HepG2 (cell line): ENCODE results near the gene STRIT1. TPM values are rescaled to one million over a fixed set of nuclear protein-coding genes. Genes with fewer than 3 reads are reported as not detected.

Experiments used
- BCL6 ChIP-seq: IDR thresholded peaks from 2 replicates; pipeline ENCODE4 v1.6.1; 2016; ENCODE audit warnings: missing genetic modification reagents, missing compliant biosample characterization
- CEBPB ChIP-seq: IDR thresholded peaks from 2 replicates; pipeline ENCODE4 v1.6.1; 2011; ENCODE audit warnings: low read depth, low read length, improper control_type of control experiment, borderline replicate concordance
- CEBPG ChIP-seq: IDR thresholded peaks from 2 replicates; pipeline ENCODE4 v1.6.1; 2016
- EP300 ChIP-seq, 3 experiments: sonication (generic) in 1 of 3; formaldehyde crosslinking in 1 of 3; IDR thresholded peaks; 2 replicates each; pipeline versions ENCODE4 v1.5.1 to v1.6.1; 2011 to 2020; ENCODE audit warnings: low read depth in 2 of 3, low read length in 2 of 3, borderline replicate concordance in 1 of 3, improper control_type of control experiment in 1 of 3, mild to moderate bottlenecking in 1 of 3, missing genetic modification reagents in 1 of 3, moderate library complexity in 1 of 3
- FOXA3 ChIP-seq: IDR thresholded peaks from 2 replicates; pipeline ENCODE4 v1.6.1; 2016; ENCODE audit warnings: missing genetic modification reagents, missing compliant biosample characterization
- GATAD2A ChIP-seq: IDR thresholded peaks from 2 replicates; pipeline ENCODE4 v1.6.1; 2016
- HMG20A ChIP-seq: IDR thresholded peaks from 2 replicates; pipeline ENCODE4 v1.6.1; 2016; ENCODE audit warnings: borderline replicate concordance
- HOXA5 ChIP-seq: sonication (generic); formaldehyde crosslinking; IDR thresholded peaks from 2 replicates; pipeline ENCODE4 v1.4.0; 2020; ENCODE audit warnings: missing genetic modification reagents
- IKZF1 ChIP-seq: fragments of 450-650 bp; IDR thresholded peaks from 2 replicates; pipeline ENCODE4 v1.7.1; 2016
- ISL2 ChIP-seq: sonication (generic); formaldehyde crosslinking; IDR thresholded peaks from 2 replicates; pipeline ENCODE4 v1.5.0; 2020; ENCODE audit warnings: missing genetic modification reagents
- MED13 ChIP-seq: sonication (generic); formaldehyde crosslinking; IDR thresholded peaks from 2 replicates; pipeline ENCODE4 v1.5.0; 2020; ENCODE audit warnings: missing genetic modification reagents
- NCOA2 ChIP-seq: sonication (generic); formaldehyde crosslinking; IDR thresholded peaks from 2 replicates; pipeline ENCODE4 v1.8.0; 2022; ENCODE audit warnings: inconsistent platforms
- PPARG ChIP-seq: conservative IDR thresholded peaks from 2 replicates; pipeline ENCODE4 v1.6.1; 2016; ENCODE audit warnings: missing biosample characterization, missing genetic modification reagents
- RCOR2 ChIP-seq: IDR thresholded peaks from 2 replicates; pipeline ENCODE4 v1.6.1; 2016; ENCODE audit warnings: missing biosample characterization, missing genetic modification reagents
- RXRB ChIP-seq: IDR thresholded peaks from 2 replicates; pipeline ENCODE4 v1.6.1; 2016; ENCODE audit warnings: borderline replicate concordance, missing genetic modification reagents, missing compliant biosample characterization
- SAP130 ChIP-seq: IDR thresholded peaks from 2 replicates; pipeline ENCODE4 v1.6.1; 2016; ENCODE audit warnings: low read depth
- SOX13 ChIP-seq, 3 experiments: fragments of 450-650 bp in 1 of 3; sonication (generic) in 1 of 3; formaldehyde crosslinking in 1 of 3; IDR thresholded peaks in 2 of 3; conservative IDR thresholded peaks in 1 of 3; 2 replicates each; pipeline versions ENCODE4 v1.5.0 to v1.6.1; 2016 to 2020; ENCODE audit warnings: antibody characterized with exemption in 1 of 3, mild to moderate bottlenecking in 1 of 3, missing compliant biosample characterization in 1 of 3, missing genetic modification reagents in 1 of 3, moderate library complexity in 1 of 3
- SP2 ChIP-seq: sonication (generic); formaldehyde crosslinking; IDR thresholded peaks from 2 replicates; pipeline ENCODE4 v1.5.1; 2020; ENCODE audit warnings: mild to moderate bottlenecking, missing genetic modification reagents
- ZBTB3 ChIP-seq: sonication (generic); formaldehyde crosslinking; IDR thresholded peaks from 2 replicates; pipeline ENCODE4 v1.4.0; 2020; ENCODE audit warnings: low read depth, mild to moderate bottlenecking, moderate library complexity, missing genetic modification reagents, borderline replicate concordance
- ZNF24 ChIP-seq: fragments of 450-650 bp; IDR thresholded peaks from 2 replicates; pipeline ENCODE4 v1.6.1; 2017; ENCODE audit warnings: antibody characterized with exemption, mild to moderate bottlenecking
- ZNF563 ChIP-seq: sonication (generic); formaldehyde crosslinking; IDR thresholded peaks from 2 replicates; pipeline ENCODE4 v1.8.0; 2022; ENCODE audit warnings: mild to moderate bottlenecking, moderate library complexity, missing genetic modification reagents
- ZNF644 ChIP-seq: IDR thresholded peaks from 2 replicates; pipeline ENCODE4 v1.6.1; 2016; ENCODE audit warnings: low read depth
- ZSCAN31 ChIP-seq: sonication (generic); formaldehyde crosslinking; IDR thresholded peaks from 2 replicates; pipeline ENCODE4 v1.5.0; 2020; ENCODE audit warnings: low read depth, mild to moderate bottlenecking, missing genetic modification reagents
- polyA plus RNA-seq, 8 experiments: library from polyadenylated mRNA; depleted of rRNA in 3 of 8; stranded (reverse) in 7 of 8; unstranded in 1 of 8; fragments of >200 nt; fragmentation: Illumina TruSeq in 4 of 8; extraction: Trizol in 4 of 8; gene quantifications; 2 replicates each; pipeline versions ENCODE4 v1.2.1 to v1.2.3, GENCODE V29; 2011 to 2016; ENCODE audit warnings: low read depth in 4 of 8, missing spikeins in 1 of 8, mixed read lengths in 1 of 8; ENCODE audit not compliant: insufficient read depth in 1 of 8
- total RNA-seq, 5 experiments: library from RNA; depleted of rRNA; stranded (reverse); fragments of >200 nt; fragmentation: Illumina TruSeq; extraction: Trizol; gene quantifications; 2 replicates each; pipeline ENCODE4 v1.2.3, GENCODE V29; 2016; ENCODE audit warnings: low read depth in 1 of 5

The STRIT1 gene
- total and polyA plus RNA-seq, 2 of the 13 experiments (the other 11 are each of a cell fraction or from before 2014, with no cell fraction given) = not detected

GRCh38 chr3:155292133-155292532, 1.4 kb downstream of the STRIT1 start (continued):
- no peak for TF ChIP-seq SOX13 (IDR thresholded peaks at IDR 0.05)
- peak in 1 of 2 experiments; percentile 74; a peak in 2 of 4 replicates for TF ChIP-seq SOX13 (CRISPR knock-in tag; conservative IDR thresholded peaks at IDR 0.05 in 1 of 2, IDR thresholded peaks at IDR 0.05 in 1 of 2)
- TF ChIP-seq MED13 = no peak
- 0 out of 2 replicates have a peak, but pooled peaks have one; percentile 31 for TF ChIP-seq RCOR2 (CRISPR knock-in tag)
- TF ChIP-seq BCL6 (CRISPR knock-in tag) = peak; percentile 74
- no peak for TF ChIP-seq IKZF1
- no peak for TF ChIP-seq ZNF24
- TF ChIP-seq HOXA5 (CRISPR knock-in tag) = no peak
- TF ChIP-seq FOXA3 = peak; percentile 72
- TF ChIP-seq HMG20A (CRISPR knock-in tag) = peak; percentile 78; the same call in 1 of the 2 replicates
- no peak for TF ChIP-seq ZSCAN31 (CRISPR knock-in tag)
- peak; percentile 98 for TF ChIP-seq PPARG
- 0 out of 2 replicates have a peak, but pooled peaks have one; percentile 14 for TF ChIP-seq SAP130
- TF ChIP-seq RXRB (CRISPR knock-in tag) = peak; percentile 67
- peak; percentile 53; the same call in 1 of the 2 replicates for TF ChIP-seq NCOA2
- peak in 1 of 2 experiments; percentile 67; a peak in 2 of 4 replicates for TF ChIP-seq EP300 (IDR thresholded peaks at IDR 0.05; ENCODE audit: low read depth in 2 of 2, low read length in 2 of 2)
- no peak for TF ChIP-seq EP300 (CRISPR knock-in tag; IDR thresholded peaks at IDR 0.05; ENCODE audit: borderline replicate concordance)
- TF ChIP-seq GATAD2A = peak; percentile 75
- TF ChIP-seq CEBPG = peak; percentile 81
- TF ChIP-seq ZBTB3 (CRISPR knock-in tag) = no peak
- TF ChIP-seq ISL2 (CRISPR knock-in tag) = 0 out of 2 replicates have a peak, but pooled peaks have one; percentile 41
- TF ChIP-seq ZNF563 (CRISPR knock-in tag) = no peak
- TF ChIP-seq CEBPB = peak; percentile 83
- no peak for TF ChIP-seq SP2
- peak; percentile 72; the same call in 1 of the 2 replicates for TF ChIP-seq ZNF644 (CRISPR knock-in tag)
